OCI-M1 (cell line): ENCODE data around the gene NFATC2IP.
"Not testable (repeated sequence)": the region's sequence is repeated elsewhere in the genome, so short reads cannot be mapped to it uniquely, and the experiment has no call there.

Experiments
- DNase-seq: peaks from one replicate; lab custom pipeline; 2025; lab: John Stamatoyannopoulos, UW

NFATC2IP gene

GRCh38 chr16:28974007-28974436, 23.3 kb downstream of the NFATC2IP start:
- DNase-seq, result peak; percentile 62

GRCh38 chr16:28974437-28975157, 23.9 kb downstream of the NFATC2IP start, which contains the start of gene SPNS1:
TSS of gene SPNS1 (plus strand) at chr16:28974778. CDS start at chr16:28975152, 374 bp downstream.
- DNase-seq, result peak; percentile 98

GRCh38 chr16:28975158-28975599, 24.4 kb downstream of the NFATC2IP start:
- no peak for DNase-seq

GRCh38 chr16:28977703-28978662, 27.2 kb downstream of the NFATC2IP start:
- DNase-seq, result no peak

- not testable (repeated sequence) for DNase-seq
Observed at GRCh38 chr16:28980330-28980729, 29.6 kb downstream of the NFATC2IP start.

- no peak for DNase-seq
Observed at GRCh38 chr16:28980929-28981328, 30.2 kb downstream of the NFATC2IP start.

- DNase-seq, result peak; percentile 74
Observed at GRCh38 chr16:28981517-28981916, 30.8 kb downstream of the NFATC2IP start.

- no peak for DNase-seq
Observed at GRCh38 chr16:28982418-28982817, 31.7 kb downstream of the NFATC2IP start.

- DNase-seq, result no peak
Observed at GRCh38 chr16:28982949-28983348, 32.2 kb downstream of the NFATC2IP start.

GRCh38 chr16:28983644-28984043, 32.9 kb downstream of the NFATC2IP start:
- DNase-seq, result no peak

GRCh38 chr16:28984091-28984490, 33.4 kb downstream of the NFATC2IP start:
- no peak for DNase-seq

- peak; percentile 73 for DNase-seq
Observed at GRCh38 chr16:28984619-28985135, 33.9 kb downstream of the NFATC2IP start, which contains the start of gene LAT. TSS of gene LAT (plus strand) at chr16:28985052. CDS start at chr16:28985418, 366 bp downstream.

GRCh38 chr16:28985211-28986041, 34.7 kb downstream of the NFATC2IP start:
- DNase-seq, result no peak

- no peak for DNase-seq
Observed at GRCh38 chr16:28986046-28986445, 35.3 kb downstream of the NFATC2IP start.

- DNase-seq, result no peak
Observed at GRCh38 chr16:28986492-28986891, 35.8 kb downstream of the NFATC2IP start.

GRCh38 chr16:28987170-28987853, 36.6 kb downstream of the NFATC2IP start:
- DNase-seq, result no peak

- no peak for DNase-seq
Observed at GRCh38 chr16:28989363-28989762, 38.6 kb downstream of the NFATC2IP start.

GRCh38 chr16:28990375-28991040, 39.8 kb downstream of the NFATC2IP start:
- DNase-seq, result no peak

- DNase-seq, result no peak
Observed at GRCh38 chr16:28991687-28992086, 41.0 kb downstream of the NFATC2IP start.

GRCh38 chr16:28992496-28992895, 41.8 kb downstream of the NFATC2IP start:
- DNase-seq, result no peak
